GM20431 (cell line): Measurements from ENCODE around the gene PTPRG.
"Not testable (repeated sequence)": the region's sequence is repeated elsewhere in the genome, so short reads cannot be mapped to it uniquely, and the experiment has no call there.

Experiments
- in situ Hi-C: fragments of 300-500 bp; cut with MseI, MboI; formaldehyde crosslinking; loops from one replicate; pipeline ENCODE4 v1.15.0; 2020; ENCODE audit warnings: low sequenced_read_pairs; ENCODE audit not compliant: unreplicated experiment

PTPRG gene

GRCh38 chr3:61561374-61562041, at the start of gene PTPRG:
PTPRG (plus strand) TSS chr3:61561571; CDS start chr3:61562288, 717 bp downstream.
- in situ Hi-C loops = no loop called here

DNA sequence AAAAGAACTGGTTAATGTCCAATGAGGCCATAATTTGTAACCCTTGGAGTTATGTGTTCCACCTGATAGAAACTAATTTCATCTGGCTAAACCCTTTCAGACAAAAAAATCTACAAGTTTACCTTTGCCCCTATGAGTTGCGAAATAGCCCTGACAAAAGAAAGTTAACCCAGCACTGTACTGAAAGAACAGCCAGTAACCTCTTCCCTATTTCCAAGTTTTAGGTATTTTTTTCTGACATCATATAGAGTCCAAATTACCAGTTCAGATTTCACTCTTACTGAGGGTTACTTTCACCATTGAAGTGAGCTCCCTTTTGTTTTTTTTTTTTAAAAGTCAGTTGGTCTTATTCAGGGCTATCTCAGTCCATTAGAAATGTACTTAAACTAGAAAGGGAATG, 42.8 kb upstream of the PTPRG start:
- in situ Hi-C loops = no loop called here

DNA sequence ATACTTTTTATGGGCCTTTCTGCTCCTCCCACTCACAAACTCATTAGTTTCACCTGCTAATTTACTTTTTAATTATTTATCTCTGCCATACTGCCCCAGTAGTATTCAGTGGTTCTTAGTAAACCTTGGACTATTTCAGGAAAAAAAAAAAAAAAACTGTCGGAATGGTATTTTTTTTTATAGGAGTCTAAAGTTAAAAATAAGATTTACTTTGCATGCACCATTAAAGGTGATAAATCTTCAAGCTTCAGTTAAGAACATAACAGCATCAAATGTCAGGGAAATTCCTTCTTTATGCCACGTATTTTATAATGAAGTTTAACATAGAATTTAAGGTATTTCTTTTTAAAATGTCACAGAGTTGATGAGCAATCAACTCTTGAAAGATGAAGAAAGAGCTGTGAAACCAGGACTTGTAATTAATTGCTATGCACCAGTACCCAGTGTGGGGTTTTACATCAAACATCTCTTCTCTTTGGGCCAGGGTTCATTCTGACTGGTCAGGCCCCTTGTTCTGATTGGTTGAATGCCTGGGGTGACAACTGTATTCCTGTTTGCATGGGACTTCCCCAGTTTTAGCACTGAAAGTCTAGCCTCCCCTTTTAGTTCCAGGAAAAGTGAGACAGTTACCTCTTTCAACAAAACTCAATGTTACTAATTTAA, 40.3 kb upstream of the PTPRG start:
- in situ Hi-C loops = no loop called here

GRCh38 chr3:61522060-61522459, 39.3 kb upstream of the PTPRG start:
- in situ Hi-C loops = no loop called here

GRCh38 chr3:61522626-61523025, 38.7 kb upstream of the PTPRG start:
- in situ Hi-C loops = no loop called here

DNA sequence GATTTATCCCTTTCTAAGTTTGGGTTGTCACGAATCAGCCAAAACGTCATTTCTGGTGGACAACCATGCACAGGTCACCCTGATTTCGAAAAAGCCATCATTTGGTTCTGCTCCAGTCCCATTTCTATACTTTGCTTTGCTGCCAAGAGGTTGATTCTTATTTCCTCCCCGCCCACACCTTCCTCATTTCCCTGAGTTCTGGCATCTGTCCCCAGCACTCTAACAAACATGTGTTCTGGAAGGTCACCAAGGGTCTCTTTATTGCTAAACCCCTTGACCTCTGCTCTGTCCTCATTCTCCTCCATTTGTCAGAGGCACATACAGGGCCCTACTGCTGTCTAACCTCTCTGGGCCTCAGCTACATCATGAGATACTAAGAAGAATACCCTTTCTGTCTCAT, 36.4 kb upstream of the PTPRG start:
- in situ Hi-C loops = no loop called here

DNA sequence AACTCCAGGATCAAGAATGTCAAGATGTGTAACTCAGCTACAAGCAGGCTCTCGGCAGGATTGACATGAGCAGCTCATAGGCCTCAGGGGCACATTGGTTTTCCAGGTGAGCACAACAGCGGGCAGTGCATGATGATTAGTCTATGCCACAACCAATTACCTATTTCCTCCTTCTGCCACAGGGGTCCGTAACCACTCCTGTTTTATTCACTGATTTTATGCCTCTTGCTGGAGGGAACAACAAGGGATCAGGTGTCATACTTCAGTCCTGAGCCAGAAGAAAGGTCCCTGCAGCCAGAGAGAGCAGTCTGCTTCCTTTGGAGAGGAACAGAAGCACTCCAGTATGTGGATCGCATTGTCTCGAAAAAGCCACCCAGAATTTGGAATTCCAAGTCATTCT, 35.1 kb upstream of the PTPRG start:
- in situ Hi-C loops = no loop called here

DNA sequence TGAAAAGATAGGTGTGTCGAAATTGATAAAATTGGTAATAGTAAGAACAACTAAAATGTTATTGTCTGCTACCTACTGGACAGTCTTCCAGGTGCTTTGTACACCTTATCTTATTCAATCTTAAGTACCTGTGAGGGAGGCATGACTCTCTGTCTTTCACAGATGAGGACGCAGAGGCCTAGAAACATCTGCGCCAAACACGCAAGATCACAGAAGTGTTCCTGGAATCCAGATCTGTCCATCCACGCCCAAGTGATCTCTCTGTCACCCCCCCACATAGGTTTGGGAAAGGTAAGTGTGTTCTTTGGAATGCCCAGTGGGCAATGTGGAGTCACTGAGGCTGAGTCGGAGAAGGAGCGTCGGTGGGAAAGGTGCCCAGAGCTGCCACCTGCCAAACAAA, 34.4 kb upstream of the PTPRG start:
- in situ Hi-C loops = no loop called here

DNA sequence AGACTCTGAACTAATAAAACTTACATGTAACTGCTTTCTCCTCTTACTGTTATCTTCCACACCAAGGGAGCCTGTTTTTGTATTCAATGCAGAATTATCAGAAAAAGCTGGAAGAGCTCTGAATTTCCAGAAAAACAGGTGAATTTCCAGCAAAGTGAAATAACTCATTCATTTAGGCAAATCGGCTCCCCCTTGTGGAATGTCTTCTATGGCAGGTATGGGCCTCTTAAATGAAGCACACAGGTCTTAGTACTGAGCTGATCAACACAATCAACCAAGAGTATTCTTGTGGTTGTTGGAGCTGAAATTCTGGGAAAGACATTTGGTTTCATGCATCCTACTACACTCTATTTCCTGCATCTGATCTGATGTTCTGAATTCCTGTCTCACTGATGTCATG, 31.0 kb upstream of the PTPRG start:
- in situ Hi-C loops = no loop called here

DNA sequence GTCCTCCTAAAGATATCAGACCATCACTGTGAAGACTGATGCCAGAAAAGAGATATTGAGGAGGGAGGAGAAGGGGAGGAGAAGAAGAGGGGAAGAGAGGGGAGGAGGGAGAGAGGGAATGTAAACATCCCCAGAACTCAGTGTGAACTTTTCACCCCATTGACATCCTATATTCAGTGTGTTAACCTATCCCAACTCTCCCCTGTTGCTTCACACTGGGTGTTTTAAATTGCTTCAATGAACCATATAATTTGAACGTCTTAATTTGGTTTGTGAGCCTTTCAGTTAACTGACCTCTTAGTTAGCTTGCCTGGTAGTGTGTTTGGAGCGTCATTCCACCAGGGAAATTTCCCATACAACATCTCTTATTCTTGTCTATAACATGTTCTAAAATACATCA, 29.8 kb upstream of the PTPRG start:
- in situ Hi-C loops = no loop called here

DNA sequence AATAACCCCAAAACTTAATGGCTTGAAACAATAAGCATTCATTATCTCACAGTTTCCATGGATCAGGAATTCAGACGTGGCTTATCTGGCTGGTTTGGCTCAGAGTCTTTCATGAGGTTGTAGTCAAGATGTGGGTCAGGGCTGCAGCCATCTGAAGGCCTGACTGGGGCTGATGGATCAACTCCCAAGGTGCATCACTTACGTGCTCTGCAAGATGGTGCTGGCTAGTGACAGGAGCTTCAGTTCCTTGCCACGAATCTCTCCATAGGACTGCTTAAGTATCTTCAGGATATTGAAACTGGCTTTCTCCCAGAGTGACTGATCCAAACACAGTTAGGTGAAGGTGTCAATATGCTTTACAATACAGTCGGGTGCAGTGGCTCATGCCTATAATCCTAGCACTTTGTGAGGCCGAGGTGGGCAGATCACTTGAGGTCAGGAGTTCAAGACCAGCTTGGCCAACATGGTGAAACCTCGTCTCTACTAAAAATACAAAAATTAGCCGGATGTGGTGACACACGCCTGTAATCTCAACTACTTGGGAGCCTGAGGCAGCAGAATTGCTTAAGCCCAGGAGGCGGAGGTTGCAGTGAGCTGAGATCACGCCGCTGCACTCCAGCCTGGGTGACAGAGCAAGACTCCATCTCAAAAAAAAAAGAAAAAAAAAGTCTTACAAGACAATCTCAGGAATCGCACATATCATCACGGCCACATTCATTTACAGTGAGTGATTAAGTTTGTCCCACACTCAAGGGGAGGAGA, 28.5 kb upstream of the PTPRG start:
- in situ Hi-C loops = no loop called here

GRCh38 chr3:61535826-61536225, 25.5 kb upstream of the PTPRG start:
- in situ Hi-C loops = no loop called here

DNA sequence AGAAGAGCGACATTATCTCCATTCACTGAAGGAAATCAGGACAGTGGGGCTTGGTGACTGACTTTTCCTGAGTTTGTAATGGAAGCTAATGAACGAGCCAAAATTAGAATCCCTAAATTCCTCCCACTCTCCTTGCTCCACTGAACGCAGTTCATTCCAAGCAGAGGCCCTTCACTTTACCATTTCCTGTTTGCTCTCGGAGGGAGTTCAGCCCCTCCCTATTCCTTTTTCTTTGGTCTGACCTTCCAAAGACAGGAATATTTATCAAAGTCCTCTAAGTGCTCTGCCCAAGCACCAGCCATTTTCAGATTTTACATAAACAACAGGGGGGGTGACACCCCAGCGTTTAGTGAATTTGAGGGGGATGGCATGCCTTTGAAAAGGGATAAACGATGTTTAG, 24.0 kb upstream of the PTPRG start:
- in situ Hi-C loops = no loop called here

DNA sequence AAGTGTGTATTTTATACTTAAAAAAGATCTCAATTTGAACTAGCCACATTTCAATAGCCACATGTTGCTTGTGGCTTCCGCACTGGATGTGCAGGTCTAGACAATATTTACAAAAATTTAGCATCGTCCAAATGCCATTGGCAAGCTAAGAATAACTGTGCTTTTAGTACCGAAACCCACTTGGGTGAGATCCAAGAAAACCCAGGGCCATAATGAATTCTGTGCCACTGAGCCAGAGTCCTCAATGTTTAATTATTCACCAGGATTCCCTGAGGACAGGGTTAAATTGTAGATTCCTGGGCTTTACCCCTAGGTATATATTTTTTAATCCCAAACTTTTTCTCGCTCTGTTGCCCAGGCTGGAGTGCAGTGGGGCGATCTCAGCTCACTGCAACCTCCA, 22.9 kb upstream of the PTPRG start:
- in situ Hi-C loops = no loop called here

- in situ Hi-C loops = no loop called here
Measured at GRCh38 chr3:61541694-61542093, 19.7 kb upstream of the PTPRG start.

DNA sequence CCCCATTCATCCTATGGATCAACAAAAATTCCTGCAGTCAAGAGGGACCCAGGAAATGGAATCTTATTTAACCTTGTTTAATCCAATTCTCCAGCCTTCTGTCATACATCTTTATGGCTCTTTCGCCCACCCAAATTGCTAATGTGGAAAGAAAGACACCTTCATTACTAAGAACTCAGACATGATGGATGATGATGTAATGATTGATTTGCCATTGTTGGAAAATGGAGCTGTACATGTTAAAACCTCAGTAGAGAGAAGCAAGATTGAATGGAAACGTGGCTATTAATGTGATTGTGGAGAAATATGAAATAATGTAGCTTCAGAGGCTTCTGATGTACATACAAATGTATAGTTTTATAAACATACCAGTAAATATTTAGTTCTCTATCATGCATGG, 15.7 kb upstream of the PTPRG start:
- in situ Hi-C loops = no loop called here

DNA sequence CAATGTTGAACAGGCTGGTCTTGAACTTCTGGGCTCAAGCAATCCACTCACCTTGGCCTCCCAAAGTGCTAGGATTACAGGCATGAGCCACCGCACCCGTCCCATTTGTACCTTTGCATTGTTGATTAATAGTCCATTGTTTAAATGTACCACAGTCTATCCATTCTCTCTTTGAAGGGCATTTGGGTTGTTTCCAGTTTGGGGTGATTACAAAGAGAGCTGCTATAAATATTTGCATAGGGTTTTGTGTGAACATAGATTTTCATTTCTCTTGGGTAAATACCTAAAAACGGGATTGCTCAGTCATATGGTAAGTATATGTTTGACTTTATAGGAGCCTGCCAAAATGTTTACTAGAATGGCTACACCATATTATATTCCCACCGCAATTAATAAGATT, 13.7 kb upstream of the PTPRG start:
- in situ Hi-C loops = no loop called here

DNA sequence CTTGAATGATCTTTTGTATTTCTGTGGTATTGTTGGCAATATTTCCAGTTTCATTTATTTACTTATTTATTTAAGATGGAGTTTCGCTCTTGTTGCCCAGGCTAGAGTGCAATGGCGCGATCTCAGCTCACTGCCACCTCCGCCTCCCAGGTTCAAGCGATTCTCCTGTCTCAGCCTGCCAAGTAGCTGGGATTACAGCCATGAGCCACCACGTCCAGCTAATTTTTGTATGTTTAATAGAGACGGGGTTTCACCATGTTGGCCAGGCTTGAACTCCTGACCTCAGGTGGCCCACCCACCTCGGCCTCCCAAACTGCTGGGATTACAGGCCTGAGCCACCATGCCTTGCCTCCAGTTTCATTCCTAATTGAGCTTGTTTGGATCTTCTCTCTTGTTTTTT, 8.7 kb upstream of the PTPRG start:
- in situ Hi-C loops = not testable (repeated sequence)

DNA sequence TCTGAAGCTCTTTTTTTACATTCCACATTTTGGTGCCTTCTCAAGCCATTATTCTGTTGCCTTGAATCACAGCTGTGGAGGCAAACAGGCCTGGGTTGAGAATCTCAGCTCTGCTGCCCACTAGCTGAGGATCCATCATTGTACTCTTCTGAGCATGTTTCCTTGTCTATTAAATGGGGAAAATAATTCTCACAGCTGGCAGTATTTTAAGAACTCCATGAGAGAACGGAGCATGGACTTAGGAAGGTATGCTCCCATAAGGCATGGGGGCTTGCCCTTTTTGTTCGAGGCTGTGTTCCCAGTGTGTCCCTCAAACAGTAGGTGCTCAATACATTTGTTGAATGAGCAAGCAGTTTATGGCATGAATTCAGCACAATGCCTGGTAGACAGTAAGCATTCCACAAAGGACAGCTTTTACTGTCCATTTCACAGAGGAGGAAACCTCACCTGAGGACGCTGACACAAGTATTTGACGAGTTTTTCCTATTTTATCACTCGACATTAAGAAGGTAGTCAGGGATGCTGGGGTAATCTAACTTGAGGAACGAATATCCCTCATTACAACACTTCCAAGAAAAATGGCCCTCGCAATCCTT, 2.1 kb upstream of the PTPRG start:
- in situ Hi-C loops = no loop called here

GRCh38 chr3:61560517-61561373, 626 bp upstream of the PTPRG start:
- in situ Hi-C loops = no loop called here
